D721Med (cell line): ENCODE results near the gene NOTO.

Source experiments
- DNase-seq: peaks from one replicate; pipeline ENCODE4 v3.0.0; 2011; ENCODE audit warnings: low spot score; ENCODE audit not compliant: insufficient read length
- FAIRE-seq: peaks from 2 replicates; lab custom pipeline; 2011; peaks lifted over from hg19 to GRCh38; lab: Jason Lieb, UNC
- TF ChIP-seq, protein P1 (sequence below): IDR thresholded peaks from 2 replicates; pipeline ENCODE4 v1.5.1; 2012; ENCODE audit warnings: mild to moderate bottlenecking, control low read depth; ENCODE audit not compliant: insufficient read depth; ENCODE audit errors: missing control alignments

Gene NOTO

DNA sequence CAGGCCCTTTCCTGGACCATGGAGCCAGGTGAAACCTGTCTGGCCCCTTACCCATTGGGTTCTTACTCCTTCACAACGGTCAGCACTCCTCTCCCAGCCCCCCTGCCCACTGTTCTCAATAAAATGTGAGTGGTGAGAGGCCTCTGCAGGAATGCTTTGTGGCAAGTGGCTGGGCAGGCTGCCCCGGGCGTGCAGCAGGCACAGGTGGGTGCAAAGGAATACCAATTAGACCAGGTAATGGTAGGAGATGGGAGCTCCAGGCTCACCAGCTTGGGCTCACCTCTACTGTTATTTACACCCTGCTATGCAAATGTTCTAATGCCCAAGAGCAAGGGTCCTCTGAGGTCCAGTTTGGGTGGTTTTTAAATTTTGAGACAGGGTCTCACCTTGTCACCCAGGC is 24.7 kb downstream of the NOTO start:
- DNase-seq (no peak), FAIRE-seq (no peak)
- TF ChIP-seq, protein P1, sequence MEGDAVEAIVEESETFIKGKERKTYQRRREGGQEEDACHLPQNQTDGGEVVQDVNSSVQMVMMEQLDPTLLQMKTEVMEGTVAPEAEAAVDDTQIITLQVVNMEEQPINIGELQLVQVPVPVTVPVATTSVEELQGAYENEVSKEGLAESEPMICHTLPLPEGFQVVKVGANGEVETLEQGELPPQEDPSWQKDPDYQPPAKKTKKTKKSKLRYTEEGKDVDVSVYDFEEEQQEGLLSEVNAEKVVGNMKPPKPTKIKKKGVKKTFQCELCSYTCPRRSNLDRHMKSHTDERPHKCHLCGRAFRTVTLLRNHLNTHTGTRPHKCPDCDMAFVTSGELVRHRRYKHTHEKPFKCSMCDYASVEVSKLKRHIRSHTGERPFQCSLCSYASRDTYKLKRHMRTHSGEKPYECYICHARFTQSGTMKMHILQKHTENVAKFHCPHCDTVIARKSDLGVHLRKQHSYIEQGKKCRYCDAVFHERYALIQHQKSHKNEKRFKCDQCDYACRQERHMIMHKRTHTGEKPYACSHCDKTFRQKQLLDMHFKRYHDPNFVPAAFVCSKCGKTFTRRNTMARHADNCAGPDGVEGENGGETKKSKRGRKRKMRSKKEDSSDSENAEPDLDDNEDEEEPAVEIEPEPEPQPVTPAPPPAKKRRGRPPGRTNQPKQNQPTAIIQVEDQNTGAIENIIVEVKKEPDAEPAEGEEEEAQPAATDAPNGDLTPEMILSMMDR, result no peak

DNA sequence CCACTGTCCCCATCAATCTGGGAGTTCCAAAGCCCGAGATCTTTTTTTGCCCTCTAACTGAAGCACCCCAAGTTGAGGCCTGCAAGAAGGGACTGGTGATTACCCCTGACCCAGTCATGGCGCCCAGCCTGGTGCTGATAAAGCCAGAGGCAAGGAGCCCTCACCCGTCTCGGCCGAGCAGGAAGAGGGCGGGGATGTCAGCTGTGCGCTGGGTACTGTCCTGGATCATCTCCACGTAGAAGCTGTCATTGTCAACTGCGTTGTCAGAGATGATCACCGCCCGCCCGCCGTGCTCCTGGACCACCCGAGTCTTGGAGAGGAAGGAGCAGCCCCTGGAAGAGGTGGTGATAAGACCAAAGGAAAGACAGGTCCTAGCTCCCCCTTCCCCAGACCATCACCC is 26.3 kb downstream of the NOTO start:
- TF ChIP-seq, protein P1, result no peak
- DNase-seq, result no peak
- no peak for FAIRE-seq

DNA sequence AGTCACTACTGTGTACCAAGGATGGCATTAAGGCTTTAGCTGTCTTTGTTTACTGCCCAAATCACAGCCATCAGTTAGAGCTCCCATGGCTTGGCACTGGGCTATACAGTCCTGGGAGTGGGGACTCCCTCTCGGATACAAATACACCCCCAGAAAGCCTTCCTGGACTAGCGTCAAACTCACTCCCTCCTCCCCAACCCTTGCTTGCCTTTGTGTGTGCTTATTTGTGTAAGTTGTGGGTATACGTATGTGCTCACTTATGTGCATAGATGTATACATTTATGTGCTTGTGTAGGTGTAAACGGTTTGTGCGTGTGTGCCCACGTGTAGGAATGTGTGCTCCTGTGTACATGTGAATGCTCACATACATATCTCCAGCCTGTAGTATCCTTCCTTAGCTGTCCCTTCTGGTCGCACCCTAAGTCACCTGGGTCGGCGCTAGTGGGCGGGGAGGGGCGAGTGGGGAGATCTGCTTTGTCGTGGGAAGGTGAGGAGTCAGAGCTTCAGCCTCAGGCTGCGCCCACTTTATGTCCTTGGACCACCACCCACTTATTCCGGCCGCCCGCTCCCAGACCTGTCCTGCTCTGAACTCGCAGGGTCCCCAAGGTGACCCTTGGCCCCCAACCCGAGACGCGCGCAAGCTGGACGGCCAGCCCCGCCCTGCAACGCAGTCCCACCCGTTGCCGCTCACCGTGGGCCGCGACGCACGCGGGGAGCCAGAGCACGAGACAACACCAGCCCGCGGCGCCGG is 30.2 kb downstream of the NOTO start:
- FAIRE-seq (no peak), DNase-seq (no peak)
- TF ChIP-seq, protein P1, result no peak

DNA sequence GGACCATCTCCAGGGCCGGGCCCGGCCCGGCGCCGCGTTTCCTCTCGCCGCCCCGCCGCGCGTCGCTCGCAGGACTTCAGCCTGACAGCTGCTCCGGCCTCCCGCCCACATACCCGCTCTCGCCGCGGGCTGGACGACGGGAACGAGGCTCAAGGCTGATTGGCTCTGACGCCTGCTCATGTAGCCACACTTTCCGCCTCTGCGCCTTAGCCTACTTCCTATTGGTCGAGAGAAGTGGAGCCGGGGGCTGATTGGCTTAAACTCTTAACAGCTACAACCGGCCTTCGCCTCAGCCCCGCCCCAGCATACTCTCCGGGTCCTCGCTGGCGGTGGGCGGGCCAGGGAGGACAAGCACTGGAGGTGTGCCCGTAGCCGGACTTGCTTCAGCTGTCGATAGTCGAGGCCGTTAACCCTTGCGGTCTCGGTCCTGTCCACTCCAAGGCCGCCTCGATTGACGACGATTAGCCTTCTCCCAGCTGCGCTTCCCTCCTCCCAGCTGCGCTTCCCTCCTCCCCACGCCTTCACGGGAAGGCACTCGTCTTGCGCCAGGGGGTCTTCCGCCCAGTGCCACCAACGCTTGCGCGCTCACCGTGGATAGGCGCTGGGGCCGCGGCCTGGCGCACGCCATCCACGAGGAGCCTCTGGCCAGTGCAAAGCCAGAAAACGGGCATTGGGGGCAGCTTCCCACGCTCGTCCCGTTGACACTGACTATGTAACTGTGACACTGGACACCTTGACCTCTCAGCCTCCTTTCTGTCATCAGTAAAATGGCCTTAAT is 31.0 kb downstream of the NOTO start, which contains the start of gene PRADC1:
Gene PRADC1 (minus strand): TSS at position 86 of the 778 bp plus-strand sequence. CDS start 79 bp downstream, at position 7.
- peak; percentile 92 for DNase-seq
- TF ChIP-seq, protein P1, result no peak
- no peak for FAIRE-seq

DNA sequence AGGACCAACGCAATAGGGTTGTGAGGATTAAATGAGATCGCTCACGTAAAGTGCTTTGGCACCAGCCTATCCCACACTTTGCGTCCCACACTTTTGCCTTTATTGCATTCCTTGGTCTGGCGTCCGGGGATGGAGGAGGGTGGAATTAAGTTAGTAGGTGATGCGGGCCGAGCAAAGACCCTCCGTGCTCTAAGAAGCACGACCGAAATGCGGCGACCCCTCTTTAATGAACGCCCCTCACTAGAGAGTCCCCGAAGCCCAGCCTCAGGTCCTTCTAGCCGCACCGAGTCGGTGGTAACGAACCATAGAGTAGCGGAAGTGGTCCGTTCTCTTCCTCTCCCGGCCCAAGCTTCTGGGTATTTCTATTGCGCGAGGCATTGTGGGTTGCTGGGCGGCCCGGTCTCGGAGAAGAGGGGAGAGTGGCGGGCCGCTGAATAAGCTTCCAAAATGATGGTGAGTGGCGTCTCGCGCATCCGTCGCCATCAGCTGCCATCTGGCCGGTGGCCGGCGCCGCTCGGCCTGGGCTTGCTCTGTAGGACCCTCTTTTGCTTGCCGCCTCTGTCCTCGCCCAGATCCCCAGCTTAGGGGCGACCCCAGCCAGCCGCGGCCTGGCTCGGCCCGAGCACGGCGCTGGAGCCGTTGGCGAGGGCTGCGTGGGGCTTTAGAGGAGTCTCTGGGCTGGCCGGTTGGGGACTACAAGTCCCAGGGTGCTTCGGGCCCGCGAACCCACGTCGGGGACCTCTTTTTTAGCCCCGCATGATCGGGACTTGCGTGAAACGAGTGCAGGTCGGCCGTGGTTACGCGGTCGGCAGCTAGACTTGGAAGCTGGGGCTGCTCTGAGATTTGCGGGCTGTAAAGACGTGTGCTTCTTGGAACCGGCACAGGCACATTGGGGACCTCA is 31.8 kb downstream of the NOTO start, which contains the start of gene CCT7:
Gene CCT7 (plus strand): TSS at position 377 of the 901 bp plus-strand sequence. CDS start 71 bp downstream, at position 448.
- TF ChIP-seq, protein P1, result no peak
- FAIRE-seq (no peak), DNase-seq (peak; percentile 68)

DNA sequence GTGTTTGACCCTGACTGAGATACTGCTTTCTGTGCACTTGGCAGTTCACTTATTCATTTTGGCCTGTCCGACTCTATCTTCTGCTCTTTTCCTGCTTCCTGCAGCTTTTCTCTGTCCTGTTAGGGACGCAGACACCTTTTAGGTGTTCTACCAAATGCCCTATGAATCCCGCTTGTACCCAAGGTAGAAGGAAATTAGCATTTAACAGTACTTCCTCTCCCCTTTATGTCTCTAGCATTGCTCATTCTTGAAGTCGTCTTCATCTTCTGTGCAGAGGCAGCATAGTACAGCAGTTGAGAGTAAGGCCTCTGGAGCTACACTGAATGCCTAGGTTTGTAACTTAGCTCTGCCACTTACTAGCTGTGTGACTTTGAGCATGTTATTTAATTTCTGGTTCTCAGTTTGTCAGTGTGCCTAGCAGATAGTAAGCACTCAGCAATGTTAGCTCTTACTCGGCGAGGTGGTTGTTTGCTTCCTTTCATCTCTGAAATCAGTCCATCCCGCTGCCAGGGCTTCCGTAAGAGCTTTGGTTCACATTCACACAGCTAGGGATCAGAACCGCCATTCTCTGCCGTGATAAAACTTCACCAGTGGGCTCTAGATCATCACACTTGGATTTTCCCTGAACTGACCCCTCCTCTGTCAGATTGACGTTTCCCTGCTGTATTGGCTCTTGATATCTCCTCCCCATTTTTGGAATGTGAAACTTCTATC is 33.1 kb downstream of the NOTO start:
- no peak for DNase-seq
- no peak for FAIRE-seq
- TF ChIP-seq, protein P1, result no peak
